Liver (tissue), 3 donors: Measurements from ENCODE around the gene BLOC1S1.

ENCODE experiments used
- ATF3 ChIP-seq: IDR thresholded peaks from 2 replicates; pipeline ENCODE4 v1.6.1; 2016; ENCODE audit warnings: antibody characterized with exemption
- CTCF ChIP-seq: fragments of 150-350 bp; IDR thresholded peaks from 2 replicates; pipeline ENCODE4 v1.5.1; 2017; ENCODE audit warnings: improper control_type of control experiment, low read depth, low read length; ENCODE audit not compliant: missing input control
- GABPA ChIP-seq, 2 donors: IDR thresholded peaks in 1 of 2; conservative IDR thresholded peaks in 1 of 2; 2 replicates each; pipeline ENCODE4 v1.6.1; 2016; ENCODE audit warnings: antibody characterized with exemption in 2 of 2, mild to moderate bottlenecking in 1 of 2, moderate library complexity in 1 of 2
- MAX ChIP-seq: IDR thresholded peaks from 2 replicates; pipeline ENCODE4 v1.6.1; 2016; ENCODE audit warnings: antibody characterized with exemption
- RAD21 ChIP-seq, 2 donors: IDR thresholded peaks; 2 replicates each; pipeline ENCODE4 v1.6.1; 2016; ENCODE audit warnings: antibody characterized with exemption in 2 of 2, mild to moderate bottlenecking in 2 of 2
- donor health status: healthy.
- donor health status: healthy.

GRCh38 chr12:55733858-55734257 is 18.0 kb downstream of the BLOC1S1 start:
- no peak for TF ChIP-seq GABPA (IDR thresholded peaks at IDR 0.05 in 1 of 2, conservative IDR thresholded peaks at IDR 0.05 in 1 of 2)
- no peak for TF ChIP-seq MAX
- TF ChIP-seq CTCF = no peak
- no peak for TF ChIP-seq ATF3
- TF ChIP-seq RAD21 (IDR thresholded peaks at IDR 0.05) = no peak
